Breast epithelium (tissue), 4 donors: ENCODE measurements around the gene CSNK1D. TPM values are rescaled to one million over a fixed set of nuclear protein-coding genes. Genes with fewer than 3 reads are reported as not detected.

Experiments
- DNase-seq, 2 donors: peaks; one replicate each; pipeline ENCODE4 v3.0.0-alpha.2; 2019; ENCODE audit warnings: low spot score in 2 of 2
- H3K27ac ChIP-seq, 2 donors: fragments of 200-600 bp; sonication (generic) in 1 of 2; one replicate each; pipeline ENCODE4 v1.5.1; 2016 to 2019; ENCODE audit warnings: mild to moderate bottlenecking in 1 of 2
- H3K27me3 ChIP-seq, 2 donors: fragments of 200-600 bp; sonication (generic) in 1 of 2; one replicate each; pipeline versions ENCODE4 v1.5.1 to v1.6.0; 2017 to 2019; ENCODE audit warnings: control low read depth in 1 of 2, mild to moderate bottlenecking in 1 of 2
- H3K36me3 ChIP-seq: fragments of 200-600 bp; one replicate; pipeline ENCODE4 v1.5.1; 2019
- H3K4me1 ChIP-seq, 2 donors: fragments of 200-600 bp; sonication (generic); one replicate each; pipeline ENCODE4 v1.5.1; 2016 to 2019; ENCODE audit warnings: control low read depth in 1 of 2
- H3K4me3 ChIP-seq, 3 donors: fragments of 200-600 bp; sonication (generic); 1 replicate in 2 of 3; 2 replicates in 1 of 3; pipeline ENCODE4 v1.5.1; 2016 to 2019; ENCODE audit warnings: mild to moderate bottlenecking in 3 of 3, moderate library complexity in 2 of 3
- H3K9me3 ChIP-seq, 2 donors: fragments of 200-600 bp; sonication (generic) in 1 of 2; one replicate each; pipeline ENCODE4 v1.5.1; 2016 to 2019; ENCODE audit warnings: control low read depth in 1 of 2
- CTCF ChIP-seq, 3 donors: fragments of 450-650 bp; IDR thresholded peaks; one replicate each; pipeline ENCODE4 v1.5.1; 2016 to 2017; ENCODE audit warnings: antibody characterized with exemption in 3 of 3, mild to moderate bottlenecking in 3 of 3, moderate library complexity in 3 of 3
- POLR2A ChIP-seq: fragments of 450-650 bp; IDR thresholded peaks from one replicate; pipeline ENCODE4 v1.6.1; 2016; ENCODE audit warnings: antibody characterized with exemption, mild to moderate bottlenecking, moderate library complexity
- POLR2AphosphoS5 ChIP-seq, 3 donors: sonication (generic); formaldehyde crosslinking; IDR thresholded peaks; one replicate each; pipeline ENCODE4 v1.6.1; 2017; ENCODE audit warnings: antibody characterized with exemption in 3 of 3
- intact Hi-C: fragments of 100-400 bp; cut with DNase I; formaldehyde crosslinking; loops from one replicate; pipeline ENCODE4 v1.15.1; 2023; ENCODE audit warnings: low total_unique reads
- total RNA-seq, 3 donors: library from RNA; depleted of rRNA; stranded (reverse); fragments of >200 nt; gene quantifications; one replicate each; pipeline ENCODE4 v1.1.0, GENCODE V29; 2016

CSNK1D gene
- total RNA-seq, 3 donors from 2014 or later = 50.7 to 85.9 (median 75.2) TPM

- H3K4me1 ChIP-seq = no peaks in the 10 kb centered on the region
- H3K9me3 ChIP-seq = no peaks in the 10 kb centered on the region
- peak overlapping the region in 1 of 2 donors; percentile 30 for H3K27ac ChIP-seq
- intact Hi-C loops = no loop called here
- no peak for DNase-seq
- TF ChIP-seq POLR2A = no peak
- no peak for TF ChIP-seq POLR2AphosphoS5 (IDR thresholded peaks at IDR 0.05)
- TF ChIP-seq CTCF (IDR thresholded peaks at IDR 0.05) = no peak
- no peaks in the 10 kb centered on the region for H3K36me3 ChIP-seq
- H3K27me3 ChIP-seq = no peaks in the 10 kb centered on the region
- no peak overlapping the region for H3K4me3 ChIP-seq
Observed at GRCh38 chr17:82305727-82306300, 32.3 kb upstream of the CSNK1D start.

GRCh38 chr17:82304826-82305726 is 31.6 kb upstream of the CSNK1D start:
- Histone ChIP-seq H3K9me3 (no peaks in the 10 kb centered on the region), H3K36me3 (no peaks in the 10 kb centered on the region), H3K27ac (peak overlapping the region in 1 of 2 donors; percentile 38), H3K27me3 (no peaks in the 10 kb centered on the region), H3K4me1 (no peaks in the 10 kb centered on the region), H3K4me3 (no peak overlapping the region)
- intact Hi-C loops = no loop called here
- TF ChIP-seq POLR2AphosphoS5 (IDR thresholded peaks at IDR 0.05) = no peak
- TF ChIP-seq CTCF (IDR thresholded peaks at IDR 0.05) = no peak
- TF ChIP-seq POLR2A = no peak
- DNase-seq = no peak

- intact Hi-C loops = no loop called here
- TF ChIP-seq CTCF (IDR thresholded peaks at IDR 0.05) = no peak
- TF ChIP-seq POLR2AphosphoS5 (IDR thresholded peaks at IDR 0.05) = no peak
- TF ChIP-seq POLR2A = no peak
- Histone ChIP-seq H3K9me3 (no peaks in the 10 kb centered on the region), H3K4me1 (no peaks in the 10 kb centered on the region), H3K27ac (peak overlapping the region in 1 of 2 donors; percentile 38), H3K27me3 (no peaks in the 10 kb centered on the region), H3K4me3 (no peak overlapping the region), H3K36me3 (no peaks in the 10 kb centered on the region)
- no peak for DNase-seq
Observed at GRCh38 chr17:82303944-82304808, 30.7 kb upstream of the CSNK1D start.

GRCh38 chr17:82302991-82303943 is 29.8 kb upstream of the CSNK1D start:
- H3K4me1 ChIP-seq = peaks cover 5 to 7% of the 10 kb centered on the region in 2 donors
- H3K36me3 ChIP-seq = no peaks in the 10 kb centered on the region
- no peaks in the 10 kb centered on the region for H3K27me3 ChIP-seq
- no peaks in the 10 kb centered on the region for H3K9me3 ChIP-seq
- intact Hi-C loops = no loop called here
- no peak for TF ChIP-seq POLR2A
- TF ChIP-seq POLR2AphosphoS5 (IDR thresholded peaks at IDR 0.05) = no peak
- no peak for DNase-seq
- H3K27ac ChIP-seq = no peak overlapping the region
- no peak overlapping the region for H3K4me3 ChIP-seq

GRCh38 chr17:82302568-82302963 is 29.1 kb upstream of the CSNK1D start:
- peaks cover 7% of the 10 kb centered on the region in 2 donors for H3K4me1 ChIP-seq
- DNase-seq = no peak
- TF ChIP-seq POLR2AphosphoS5 (IDR thresholded peaks at IDR 0.05) (no peak), CTCF (IDR thresholded peaks at IDR 0.05) (no peak), POLR2A (no peak)
- intact Hi-C loops = no loop called here
- H3K9me3 ChIP-seq = no peaks in the 10 kb centered on the region
- H3K27me3 ChIP-seq = no peaks in the 10 kb centered on the region
- H3K4me3 ChIP-seq = no peak overlapping the region
- no peaks in the 10 kb centered on the region for H3K36me3 ChIP-seq
- H3K27ac ChIP-seq = no peak overlapping the region
